T47D (cell line): ENCODE results near the gene CNOT6L.

ENCODE experiments used
- DNase-seq, 2 experiments: peaks; one replicate each; pipeline versions ENCODE4 v3.0.0 to v3.0.0-alpha.2; 2011 to 2012; ENCODE audit warnings: low read depth in 1 of 2, low spot score in 1 of 2
- JUND ChIP-seq: IDR thresholded peaks from 2 replicates; pipeline ENCODE4 v1.6.1; 2012; ENCODE audit warnings: low read depth
- in situ Hi-C: cut with HindIII; loops from 2 replicates; pipeline ENCODE4 v1.10.0; 2016; ENCODE audit warnings: low sequenced_read_pairs, low pct_unique_long_range_greater_than_20kb

Gene CNOT6L

GRCh38 chr4:77845400-77845799, 26.2 kb upstream of the CNOT6L start:
- in situ Hi-C loops: no loop called here
- TF ChIP-seq JUND: no peak
- no peak for DNase-seq

- no peak for DNase-seq
- in situ Hi-C loops: no loop called here
- TF ChIP-seq JUND: no peak
Measured at GRCh38 chr4:77844363-77844762, 25.2 kb upstream of the CNOT6L start.

- no peak for DNase-seq
- TF ChIP-seq JUND: no peak
- in situ Hi-C loops: no loop called here
Measured at GRCh38 chr4:77843628-77844027, 24.5 kb upstream of the CNOT6L start.

GRCh38 chr4:77834403-77834802, 15.2 kb upstream of the CNOT6L start:
- in situ Hi-C loops: no loop called here
- TF ChIP-seq JUND: no peak
- no peak for DNase-seq

GRCh38 chr4:77833126-77833724, 14.1 kb upstream of the CNOT6L start:
- TF ChIP-seq JUND: no peak
- no peak for DNase-seq
- in situ Hi-C loops: no loop called here

- DNase-seq: no peak
- TF ChIP-seq JUND: no peak
- in situ Hi-C loops: no loop called here
Measured at GRCh38 chr4:77827343-77827742, 8.2 kb upstream of the CNOT6L start.

GRCh38 chr4:77826275-77826674, 7.1 kb upstream of the CNOT6L start:
- in situ Hi-C loops: no loop called here
- no peak for TF ChIP-seq JUND
- no peak for DNase-seq

GRCh38 chr4:77821775-77822174, 2.6 kb upstream of the CNOT6L start:
- TF ChIP-seq JUND: no peak
- no peak for DNase-seq
- in situ Hi-C loops: no loop called here

GRCh38 chr4:77820649-77821561, 1.7 kb upstream of the CNOT6L start:
- no peak for TF ChIP-seq JUND
- in situ Hi-C loops: no loop called here

GRCh38 chr4:77819843-77820648, 878 bp upstream of the CNOT6L start:
- TF ChIP-seq JUND: no peak
- in situ Hi-C loops: no loop called here
- peak; percentile 79 to 87 for DNase-seq

More at GRCh38 chr4:77820649-77821561, 1.7 kb upstream of the CNOT6L start:
- no peak for DNase-seq

GRCh38 chr4:77819404-77819842, 255 bp upstream of the CNOT6L start:
- peak; percentile 2 to 21 for DNase-seq
- no peak for TF ChIP-seq JUND
- in situ Hi-C loops: no loop called here

GRCh38 chr4:77818073-77818601, 1.0 kb downstream of the CNOT6L start:
- peak; percentile 68 to 87 for DNase-seq
- in situ Hi-C loops: no loop called here
- TF ChIP-seq JUND: no peak
